Bone marrow (tissue), 2 donors: ENCODE data around the gene HERC2.
"Not testable (repeated sequence)": the region's sequence is repeated elsewhere in the genome, so short reads cannot be mapped to it uniquely, and the experiment has no call there.

ENCODE experiments used
- DNase-seq, 2 donors: peaks; one replicate each; lab custom pipeline; 2025; lab: John Stamatoyannopoulos, UW

The HERC2 gene

DNA sequence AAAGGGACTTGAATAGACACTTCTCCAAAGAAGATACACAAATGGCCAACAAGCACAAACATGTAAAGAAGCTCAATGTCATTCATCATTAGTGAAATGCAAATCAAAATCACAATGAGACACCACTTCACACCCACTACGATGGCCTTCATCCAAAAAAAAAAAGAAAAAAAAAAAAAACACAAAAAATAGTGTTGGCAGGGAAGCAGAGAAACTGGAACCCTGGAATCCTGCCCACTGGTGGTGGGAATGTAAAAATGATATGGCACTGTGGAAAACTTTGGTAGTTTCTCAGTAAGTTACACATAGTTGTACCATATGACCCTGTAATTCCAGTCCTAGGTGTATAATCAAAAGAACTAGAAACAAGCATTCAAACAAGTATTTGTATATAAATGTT lies 94.7 kb downstream of the HERC2 start:
- not testable (repeated sequence) for DNase-seq

DNA sequence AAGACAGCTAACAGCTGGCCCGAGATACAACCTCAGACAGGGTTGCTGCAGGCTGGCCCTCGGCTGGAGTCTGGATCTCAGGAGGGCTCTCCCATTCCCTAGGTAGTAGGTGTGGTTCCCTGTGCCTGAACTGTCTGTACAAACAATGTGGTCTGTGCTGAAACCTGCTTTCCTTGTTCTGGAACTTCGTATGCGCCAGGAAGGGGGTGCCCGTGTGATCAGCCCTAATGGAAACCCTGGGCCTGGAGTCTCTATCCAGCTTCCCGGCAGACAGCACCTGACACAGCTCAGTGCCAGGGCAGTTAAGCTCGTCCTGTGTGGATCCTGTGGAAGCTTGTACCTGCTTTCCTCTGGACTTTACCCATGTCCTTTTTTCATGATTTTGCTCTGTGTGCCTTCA lies 99.4 kb downstream of the HERC2 start:
- not testable (repeated sequence) for DNase-seq

DNA sequence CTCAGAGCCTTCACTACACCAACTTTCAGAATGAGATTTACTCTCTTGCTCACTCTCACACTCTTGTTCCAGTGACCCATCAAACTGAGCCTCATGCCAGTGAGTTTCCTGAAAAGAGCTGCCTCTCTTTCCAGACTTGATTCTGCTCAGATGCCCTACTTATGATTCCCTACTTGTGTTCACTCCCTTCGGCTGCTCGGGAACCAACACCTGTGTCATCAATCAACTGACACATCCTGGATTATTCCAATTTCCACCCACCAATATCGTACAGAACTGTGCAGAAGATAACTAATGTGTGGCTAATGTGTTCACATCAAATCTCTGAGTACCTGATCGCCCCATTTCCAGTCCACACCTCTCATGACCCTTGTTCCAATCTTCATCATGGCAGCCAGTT lies 100.3 kb downstream of the HERC2 start:
- not testable (repeated sequence) for DNase-seq

DNA sequence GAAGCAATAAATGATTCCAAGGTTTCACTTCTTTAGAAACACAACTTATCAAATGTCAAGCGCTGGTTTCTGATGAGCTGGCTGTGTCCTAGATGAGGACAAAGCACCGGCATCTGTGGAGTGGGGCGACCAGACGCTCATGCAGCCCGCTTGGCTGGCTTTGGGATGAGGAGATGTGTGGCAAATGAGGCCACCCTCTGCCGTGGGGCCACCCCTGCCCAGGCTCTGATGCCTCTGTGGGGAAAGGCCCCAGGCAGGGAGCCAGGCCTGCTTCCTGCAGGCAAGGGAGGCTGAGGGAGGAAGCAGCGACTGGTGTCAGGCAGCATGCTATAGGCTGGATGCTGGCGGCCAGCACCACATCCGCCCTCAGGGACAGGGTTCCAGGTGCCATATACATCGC lies 102.9 kb downstream of the HERC2 start:
- no peak for DNase-seq

DNA sequence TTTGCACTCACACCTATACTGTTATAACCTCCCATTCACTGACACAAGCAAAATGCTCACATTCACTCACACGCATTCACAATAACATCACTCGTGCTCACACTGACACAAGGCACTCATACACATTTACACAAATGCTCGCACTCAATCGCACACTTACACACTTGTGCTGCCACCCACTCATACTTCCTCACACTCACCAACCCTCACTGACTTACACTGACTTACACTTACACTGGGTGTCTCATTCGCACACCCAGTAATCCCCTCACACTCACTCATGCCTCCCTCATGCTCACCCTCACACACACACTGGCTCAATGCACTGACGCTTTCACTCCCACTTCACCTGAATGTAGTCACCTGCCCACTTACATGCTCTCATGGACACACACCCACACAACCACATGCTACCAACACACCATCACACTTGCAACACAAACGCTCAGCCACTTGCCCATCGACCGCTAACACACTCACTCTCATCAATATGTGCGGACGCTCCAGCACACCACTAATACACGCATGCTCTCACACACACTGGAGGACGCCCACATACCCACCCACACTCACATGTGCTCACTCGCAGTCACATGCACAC lies 104.9 kb downstream of the HERC2 start:
- not testable (repeated sequence) for DNase-seq

DNA sequence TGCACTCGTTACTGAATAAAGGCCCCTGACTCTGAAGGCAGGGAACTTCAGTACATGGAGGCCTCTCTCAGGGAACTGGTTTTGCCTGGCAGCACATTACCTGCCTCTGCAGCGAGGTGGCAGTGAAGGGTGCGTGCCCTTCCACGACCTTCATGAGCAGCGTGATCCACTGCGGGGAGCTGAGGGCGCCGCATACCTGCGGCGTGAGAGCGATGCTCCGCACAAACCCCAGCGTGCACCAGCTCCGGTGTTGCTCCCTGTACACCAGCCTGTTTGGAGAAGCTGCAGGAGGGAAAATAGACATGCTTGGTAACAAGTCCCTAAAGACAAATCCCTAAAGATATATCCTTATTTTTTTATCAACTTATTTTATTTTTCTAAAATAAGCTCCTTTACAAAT lies 106.5 kb downstream of the HERC2 start:
- not testable (repeated sequence) for DNase-seq

DNA sequence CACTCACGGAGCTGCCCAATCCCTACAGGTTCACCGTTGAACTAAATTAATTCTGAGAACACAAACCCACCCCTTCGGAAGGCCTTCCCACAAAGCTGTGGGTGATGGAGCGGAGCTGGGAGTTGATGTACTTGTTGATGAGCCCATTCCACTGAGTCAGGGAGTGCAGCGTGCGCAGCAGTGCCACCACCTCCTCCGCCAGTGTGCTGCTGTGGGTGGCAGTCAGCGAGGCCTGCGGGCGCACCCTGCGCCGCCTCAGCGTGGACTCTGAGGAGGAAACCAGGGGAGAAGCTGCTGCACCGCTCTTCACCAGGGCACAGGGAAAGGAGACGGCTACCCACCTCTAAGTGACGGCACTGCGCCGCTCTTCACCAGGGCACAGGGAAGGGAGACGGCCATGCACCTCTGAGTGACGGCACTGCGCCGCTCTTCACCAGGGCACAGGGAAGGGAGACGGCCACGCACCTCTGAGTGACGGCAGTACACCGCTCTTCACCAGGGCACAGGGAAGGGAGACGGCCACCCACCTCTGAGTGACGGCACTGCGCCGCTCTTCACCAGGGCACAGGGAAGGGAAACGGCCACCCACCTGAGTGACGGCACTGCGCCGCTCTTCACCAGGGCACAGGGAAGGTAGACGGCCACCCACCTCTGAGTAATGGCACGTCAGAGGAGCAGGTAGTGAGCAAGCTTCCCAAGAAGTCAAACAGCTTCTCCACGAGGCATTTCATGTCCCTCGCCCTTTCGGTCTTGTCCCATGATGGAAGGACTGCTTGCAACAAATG lies 107.8 kb downstream of the HERC2 start:
- not testable (repeated sequence) for DNase-seq

DNA sequence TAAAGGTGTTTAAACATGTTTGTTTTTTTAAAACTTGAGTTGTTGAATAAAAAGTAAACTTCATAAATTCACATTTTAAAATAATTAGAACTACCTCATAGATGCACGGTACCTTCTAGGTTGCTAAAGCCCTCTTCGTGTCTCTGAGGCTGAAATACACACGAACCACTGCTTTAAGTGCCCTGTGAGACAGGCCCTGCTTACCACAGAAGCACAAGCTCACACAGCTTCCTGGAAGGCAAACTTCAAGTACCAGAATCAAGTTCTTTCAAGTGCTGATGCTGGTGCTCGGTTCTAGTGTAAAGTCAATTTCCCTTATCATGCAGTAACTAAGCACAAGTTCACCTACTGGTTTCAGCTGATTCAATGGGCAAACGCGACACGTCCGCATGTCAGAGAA lies 108.6 kb downstream of the HERC2 start:
- DNase-seq = not testable (repeated sequence)

DNA sequence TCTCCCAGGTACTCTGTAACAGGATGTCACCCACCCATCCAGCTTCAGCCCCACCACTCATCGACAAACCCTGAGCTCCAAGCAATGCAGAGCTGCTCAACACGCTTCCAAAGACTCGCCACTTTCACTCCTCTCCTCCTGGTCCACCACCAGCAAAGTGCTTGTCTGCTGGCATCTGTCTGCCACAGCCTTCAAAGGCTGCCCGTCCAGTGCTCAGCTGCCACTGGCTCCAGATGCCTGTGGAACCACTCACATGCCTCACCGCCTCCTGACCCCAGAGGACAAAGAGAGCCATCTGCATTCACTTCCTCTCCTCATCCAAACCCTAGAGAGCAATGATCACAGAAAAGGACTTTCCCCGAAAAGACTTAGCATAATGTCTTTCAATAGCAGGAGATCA lies 113.4 kb downstream of the HERC2 start:
- no peak for DNase-seq

DNA sequence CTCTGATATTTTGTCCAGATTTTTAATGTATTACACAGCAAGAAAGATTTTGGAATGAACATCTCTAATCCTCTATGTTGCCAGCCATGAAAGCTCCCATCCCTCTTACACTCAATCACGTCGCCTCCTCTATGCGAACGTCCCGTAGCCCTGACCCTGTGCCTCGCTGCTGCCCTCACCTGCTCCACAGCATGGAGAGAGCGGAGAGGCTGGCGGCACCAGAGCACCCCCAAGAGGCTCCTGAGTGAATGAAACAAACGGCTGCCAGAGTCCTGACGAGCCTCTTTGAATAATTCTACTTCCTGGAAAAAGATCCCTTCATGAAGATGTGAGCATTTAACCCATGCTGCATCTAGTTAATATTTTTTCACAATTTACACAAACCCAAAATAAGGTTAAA lies 116.3 kb downstream of the HERC2 start:
- DNase-seq = not testable (repeated sequence)

DNA sequence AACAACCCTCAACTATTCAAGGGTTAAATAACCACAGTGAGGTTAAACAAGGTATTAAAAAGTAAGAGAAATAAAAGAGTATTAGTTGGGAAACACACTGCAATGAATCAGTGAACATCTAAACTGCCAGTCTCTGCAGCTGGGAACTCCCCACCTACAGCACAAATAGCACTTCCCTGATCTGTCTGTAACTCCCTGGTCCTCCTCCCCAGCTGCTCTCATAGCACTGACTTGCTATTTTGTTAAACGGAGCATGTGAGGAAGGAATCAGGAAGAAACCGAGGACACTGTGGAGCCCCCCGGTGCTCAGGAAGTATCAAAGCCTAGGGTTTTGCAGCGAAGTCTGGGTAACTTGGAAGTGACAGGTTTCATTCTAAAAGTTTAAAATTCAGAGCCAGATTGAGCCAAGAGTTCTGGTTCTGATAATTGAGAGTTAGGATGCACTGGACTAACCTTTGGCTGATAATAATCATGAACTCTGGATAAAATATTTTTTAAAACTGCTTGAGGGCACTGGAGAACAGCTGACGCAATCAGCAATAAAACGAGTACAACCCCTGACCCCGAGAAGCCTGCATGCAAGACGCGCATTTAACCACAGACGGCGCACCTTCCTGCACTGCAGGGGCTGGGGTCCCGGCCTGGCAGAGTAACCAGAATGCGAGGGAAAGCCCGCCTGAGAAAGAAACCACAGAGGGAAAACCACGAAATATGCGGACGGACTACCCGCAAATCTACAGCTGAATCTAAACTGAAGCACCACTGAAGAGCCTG lies 118.7 kb downstream of the HERC2 start:
- not testable (repeated sequence) for DNase-seq

DNA sequence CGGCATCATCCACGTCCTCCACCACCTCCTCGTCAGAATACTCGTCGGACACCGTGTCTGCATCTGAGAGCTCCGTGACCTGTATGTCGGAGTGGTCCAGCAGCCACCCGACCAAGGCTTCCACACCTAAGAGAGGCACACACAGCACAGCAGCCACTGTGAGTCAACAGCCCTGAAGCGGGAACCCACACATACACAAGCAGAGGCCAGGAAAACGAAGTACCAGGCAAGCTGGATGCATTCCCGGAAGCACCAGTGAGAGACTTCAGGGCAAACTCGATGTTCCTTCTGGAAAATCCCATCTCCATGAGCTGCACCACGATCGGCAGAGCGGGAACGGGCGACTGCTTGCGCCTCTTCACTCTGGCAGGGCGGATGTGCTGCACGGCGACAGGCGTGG lies 119.9 kb downstream of the HERC2 start:
- DNase-seq = not testable (repeated sequence)

DNA sequence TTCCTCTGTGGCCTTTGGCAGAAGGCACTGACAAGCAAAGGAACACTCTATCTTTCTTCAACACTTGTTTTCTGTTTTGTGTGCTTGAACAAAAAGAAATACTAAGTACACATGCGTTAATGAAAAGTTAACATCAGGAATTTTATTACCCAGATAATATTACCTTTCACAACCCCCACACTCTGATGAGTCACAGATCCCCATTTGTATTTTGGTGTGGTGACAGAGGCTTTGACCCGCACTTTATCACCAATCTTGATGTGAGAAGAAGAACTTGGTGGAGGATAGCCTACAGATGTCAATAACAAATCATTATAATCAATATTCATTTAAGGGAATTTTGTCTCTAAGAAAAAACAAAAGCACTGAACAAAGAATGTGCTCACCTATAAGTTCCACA lies 123.8 kb downstream of the HERC2 start:
- not testable (repeated sequence) for DNase-seq

DNA sequence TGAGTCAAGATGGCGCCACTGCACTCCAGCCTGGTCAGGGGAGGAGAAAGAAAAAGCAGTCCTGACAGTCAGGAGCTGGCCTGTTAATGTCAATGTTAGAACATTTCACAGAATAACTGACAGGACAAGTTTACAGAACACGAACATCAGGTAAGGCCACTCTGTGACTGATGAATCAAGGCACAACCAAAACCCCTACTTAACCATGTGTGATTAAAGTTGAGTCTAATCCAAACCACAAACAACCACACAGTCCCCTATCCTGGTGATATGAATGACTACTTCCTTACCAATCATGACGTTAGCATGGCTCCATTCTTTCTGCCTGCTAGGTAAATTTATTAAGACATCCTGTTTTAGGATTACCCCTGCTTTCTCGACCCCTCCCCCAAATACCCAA lies 124.3 kb downstream of the HERC2 start:
- not testable (repeated sequence) for DNase-seq

DNA sequence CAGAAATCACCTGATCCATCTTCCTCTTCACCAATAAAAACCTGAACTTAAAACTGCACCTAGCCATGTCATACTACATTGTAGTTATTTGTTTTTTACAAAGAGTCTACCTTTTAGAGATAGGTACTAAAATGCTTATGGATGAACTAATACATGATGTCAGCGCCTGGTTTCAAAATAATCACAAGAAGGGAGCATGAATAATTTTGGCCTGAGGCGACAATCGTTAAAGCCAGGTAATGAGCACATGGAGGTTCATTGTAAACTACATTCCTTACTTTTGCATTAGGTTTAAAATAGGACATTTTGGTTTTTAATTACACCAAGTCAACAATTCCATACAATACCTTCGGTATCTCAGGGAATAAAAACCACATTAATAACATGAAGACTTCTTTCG lies 125.4 kb downstream of the HERC2 start:
- DNase-seq = not testable (repeated sequence)

DNA sequence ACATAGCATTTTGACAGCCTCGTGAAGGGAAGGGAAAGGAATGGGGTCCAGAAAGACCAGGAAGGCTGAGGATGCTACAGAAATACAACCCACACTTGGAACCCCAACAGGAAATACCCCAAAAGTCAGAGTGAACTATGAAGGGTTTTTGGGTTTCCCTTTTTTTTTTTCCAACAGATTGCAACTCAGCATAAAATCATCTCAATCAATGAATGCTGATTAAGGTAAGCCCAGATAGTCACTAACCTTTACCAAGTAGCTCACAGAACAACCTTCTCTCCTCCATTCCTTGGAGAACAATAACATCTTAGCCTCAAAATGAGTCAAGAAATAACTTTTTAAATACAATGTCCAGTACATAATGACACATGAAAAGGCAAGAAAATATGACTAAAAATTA lies 129.2 kb downstream of the HERC2 start:
- DNase-seq = no peak

DNA sequence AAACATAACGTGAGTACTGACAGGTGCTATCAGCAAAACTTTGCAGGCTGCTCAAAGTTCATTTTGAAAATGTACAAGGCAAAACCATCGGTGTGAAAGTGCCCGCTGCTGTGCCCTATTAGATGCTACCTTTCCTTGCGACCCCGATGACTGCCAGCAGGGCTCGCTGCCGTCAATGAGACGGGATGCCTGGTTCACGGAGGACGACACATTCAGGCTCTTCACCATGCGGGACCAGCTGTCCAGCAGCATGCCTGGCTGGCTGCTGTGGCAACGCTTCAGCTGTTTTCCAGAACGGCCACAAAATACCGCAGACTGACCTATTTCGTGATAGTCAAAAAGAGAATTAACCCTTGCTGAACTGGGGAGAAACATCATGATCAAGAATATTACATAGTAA lies 130.1 kb downstream of the HERC2 start:
- DNase-seq = no peak

DNA sequence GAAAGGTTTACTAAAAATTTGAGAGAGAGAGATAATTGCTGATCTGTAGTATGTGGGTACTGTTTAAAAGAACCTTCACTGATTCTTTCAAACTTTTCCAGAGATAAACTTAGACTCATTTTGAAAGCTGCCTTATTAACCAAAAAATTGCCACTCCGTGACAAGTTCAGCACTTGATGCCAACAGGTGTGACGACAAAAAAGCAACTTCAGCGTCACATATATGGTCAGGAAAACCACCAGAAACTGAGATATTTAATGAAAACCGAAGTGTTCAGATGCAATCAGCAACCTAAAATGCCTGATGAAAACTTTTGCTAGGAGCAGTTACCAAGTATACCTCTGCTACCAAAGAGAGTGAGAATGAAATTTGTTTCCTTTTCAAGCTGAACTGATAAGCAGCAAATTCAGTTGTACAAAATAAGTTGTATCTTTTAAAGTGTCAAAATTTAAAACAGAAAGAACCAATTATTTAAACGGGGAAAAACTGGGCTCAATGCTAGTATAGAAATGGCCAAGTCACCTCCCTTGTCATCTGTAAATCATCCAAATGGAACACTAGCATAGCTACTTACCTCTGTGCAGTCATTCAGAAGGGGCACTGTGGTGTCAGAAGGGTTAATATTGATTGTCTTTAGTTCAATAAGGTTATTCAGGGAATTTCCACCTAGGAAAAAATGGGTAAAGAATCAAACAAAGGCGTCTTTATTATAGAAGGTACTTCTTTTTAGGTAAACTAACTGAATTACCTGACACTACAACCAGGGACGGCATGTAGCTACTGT lies 131.4 kb downstream of the HERC2 start:
- DNase-seq = no peak

DNA sequence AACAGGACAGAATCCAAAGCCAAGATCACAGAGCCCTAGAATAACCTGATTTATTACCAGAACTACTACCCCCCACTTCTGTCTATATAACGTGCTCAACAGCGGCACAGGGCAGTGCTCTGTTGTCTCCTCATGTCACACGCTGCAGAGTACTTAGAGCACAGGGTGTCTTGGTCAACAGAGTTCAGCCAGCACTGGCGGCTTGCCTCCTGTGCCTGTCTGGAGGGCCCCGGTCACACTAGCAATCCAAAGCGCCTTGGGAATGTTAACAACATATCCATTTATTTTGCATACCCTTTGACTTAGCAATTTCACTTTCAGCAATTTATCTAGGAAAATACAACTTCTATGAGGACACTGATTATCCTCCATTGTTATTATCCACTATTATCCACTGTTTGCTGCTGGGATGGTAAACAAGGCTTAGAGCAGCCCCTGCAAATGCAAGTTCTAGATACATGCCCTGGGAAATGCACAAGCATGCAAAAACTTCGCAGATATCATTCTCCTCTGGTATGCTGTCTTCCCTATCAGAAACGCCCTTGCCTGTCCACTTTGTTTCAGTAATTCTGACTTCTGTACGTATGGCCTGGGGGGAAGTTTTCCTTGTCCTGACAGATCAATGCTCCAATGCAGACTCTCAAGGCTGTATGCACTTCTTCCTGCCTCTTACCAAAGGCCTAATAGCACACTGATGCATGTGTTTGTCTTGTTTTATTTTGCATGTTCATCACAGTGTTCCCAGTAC lies 136.7 kb downstream of the HERC2 start:
- no peak for DNase-seq

DNA sequence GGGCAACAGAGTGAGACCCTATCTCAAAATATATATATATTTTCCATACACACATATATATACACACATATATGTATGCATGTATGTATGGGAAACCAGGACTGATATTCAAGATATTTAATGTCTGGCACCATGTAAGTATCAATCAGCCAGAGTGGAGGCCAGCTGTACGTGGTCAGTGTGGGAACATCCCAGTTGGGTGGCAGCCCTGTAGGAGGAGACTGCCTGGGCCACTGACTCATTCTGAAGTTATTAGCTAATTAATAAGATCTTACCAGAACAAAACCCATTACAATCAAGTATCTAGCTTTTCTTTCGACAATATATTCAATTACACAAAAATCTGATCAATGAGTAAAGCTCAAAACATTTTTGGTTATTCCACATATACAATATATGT lies 137.8 kb downstream of the HERC2 start:
- DNase-seq = no peak

DNA sequence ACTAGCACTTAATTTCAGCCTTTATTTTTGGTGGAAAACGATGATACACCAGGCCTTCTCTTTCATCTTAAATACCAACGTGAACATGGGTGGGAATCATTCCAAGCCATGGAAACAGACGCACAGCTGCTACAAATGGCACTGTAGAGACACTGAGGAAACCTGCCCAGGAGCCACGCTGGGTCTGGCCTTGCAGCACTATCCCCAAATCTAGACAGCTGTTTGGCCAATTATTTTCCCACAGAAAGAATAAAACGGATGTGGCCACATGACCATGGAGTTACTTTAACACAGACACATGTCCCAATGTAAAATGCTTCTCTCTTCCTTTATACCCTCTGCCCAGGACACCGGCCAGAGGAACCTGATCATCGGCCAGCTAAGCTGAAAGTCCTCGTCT lies 139.2 kb downstream of the HERC2 start:
- no peak for DNase-seq
